KMS-11 (cell line): ENCODE measurements around the gene C2orf69.

Experiments used
- H2AFZ ChIP-seq: fragments of 200-600 bp; sonication (generic); 2 replicates; pipeline ENCODE4 v1.6.1; 2016; ENCODE audit warnings: antibody characterized with exemption, mixed run types, low read depth
- H3K27ac ChIP-seq: fragments of 200-600 bp; sonication (generic); 2 replicates; pipeline ENCODE4 v1.6.1; 2016; ENCODE audit warnings: mild to moderate bottlenecking, mixed run types
- H3K27me3 ChIP-seq: fragments of 200-600 bp; sonication (generic); 2 replicates; pipeline ENCODE4 v1.6.1; 2017; ENCODE audit warnings: mild to moderate bottlenecking, low read depth, mixed run types, moderate library complexity; ENCODE audit not compliant: insufficient read depth
- H3K36me3 ChIP-seq: fragments of 200-600 bp; sonication (generic); 2 replicates; pipeline ENCODE4 v1.6.1; 2017; ENCODE audit warnings: mild to moderate bottlenecking, mixed run types; ENCODE audit not compliant: insufficient read depth
- H3K4me1 ChIP-seq: fragments of 200-600 bp; sonication (generic); 2 replicates; pipeline ENCODE4 v1.6.1; 2016; ENCODE audit warnings: mild to moderate bottlenecking, low read depth, mixed run types; ENCODE audit not compliant: poor library complexity, severe bottlenecking
- H3K4me2 ChIP-seq: fragments of 200-600 bp; sonication (generic); 2 replicates; pipeline ENCODE4 v1.7.0; 2016; ENCODE audit warnings: mild to moderate bottlenecking, mixed run types
- H3K4me3 ChIP-seq: fragments of 200-600 bp; sonication (generic); IDR thresholded peaks from 2 replicates; pipeline ENCODE4 v1.6.1; 2017; ENCODE audit warnings: low read depth, low read length, mixed read lengths; ENCODE audit not compliant: insufficient read depth
- H3K79me2 ChIP-seq: fragments of 200-600 bp; sonication (generic); 2 replicates; pipeline ENCODE4 v1.6.1; 2016; ENCODE audit warnings: low read depth, mixed run types; ENCODE audit not compliant: insufficient read depth
- H3K9ac ChIP-seq: fragments of 200-600 bp; sonication (generic); 2 replicates; pipeline ENCODE4 v1.6.1; 2016; ENCODE audit warnings: mild to moderate bottlenecking, mixed run types
- H4K20me1 ChIP-seq: fragments of 200-600 bp; sonication (generic); 2 replicates; pipeline ENCODE4 v1.6.1; 2016; ENCODE audit warnings: mild to moderate bottlenecking, mixed run types; ENCODE audit not compliant: insufficient read depth
- TF ChIP-seq, protein P1 (sequence below): fragments of 200-600 bp; sonication (generic); conservative IDR thresholded peaks from 2 replicates; pipeline ENCODE4 v1.6.1; 2017; ENCODE audit warnings: low read depth, mild to moderate bottlenecking, antibody characterized with exemption, low read length, moderate library complexity, mixed read lengths

C2orf69 gene

DNA sequence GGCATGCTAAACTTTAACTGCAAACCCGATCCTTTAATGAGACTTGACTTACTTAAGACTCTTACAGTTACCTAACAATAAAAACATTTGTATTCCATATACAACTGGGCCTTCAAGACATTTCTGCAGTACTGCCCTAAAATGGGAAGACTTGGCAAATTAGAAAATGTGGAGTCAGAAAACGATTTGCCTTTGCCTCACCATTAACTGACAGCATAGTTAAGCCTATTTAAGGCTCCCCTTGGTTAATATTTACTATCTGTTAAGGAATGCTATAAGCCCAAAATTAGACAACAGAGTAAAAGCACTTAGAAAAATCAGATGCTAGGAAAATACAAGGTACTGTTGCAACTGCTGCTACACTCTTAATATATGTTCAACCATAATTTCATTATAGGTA lies 25.5 kb downstream of the C2orf69 start:
- TF ChIP-seq, protein P1, sequence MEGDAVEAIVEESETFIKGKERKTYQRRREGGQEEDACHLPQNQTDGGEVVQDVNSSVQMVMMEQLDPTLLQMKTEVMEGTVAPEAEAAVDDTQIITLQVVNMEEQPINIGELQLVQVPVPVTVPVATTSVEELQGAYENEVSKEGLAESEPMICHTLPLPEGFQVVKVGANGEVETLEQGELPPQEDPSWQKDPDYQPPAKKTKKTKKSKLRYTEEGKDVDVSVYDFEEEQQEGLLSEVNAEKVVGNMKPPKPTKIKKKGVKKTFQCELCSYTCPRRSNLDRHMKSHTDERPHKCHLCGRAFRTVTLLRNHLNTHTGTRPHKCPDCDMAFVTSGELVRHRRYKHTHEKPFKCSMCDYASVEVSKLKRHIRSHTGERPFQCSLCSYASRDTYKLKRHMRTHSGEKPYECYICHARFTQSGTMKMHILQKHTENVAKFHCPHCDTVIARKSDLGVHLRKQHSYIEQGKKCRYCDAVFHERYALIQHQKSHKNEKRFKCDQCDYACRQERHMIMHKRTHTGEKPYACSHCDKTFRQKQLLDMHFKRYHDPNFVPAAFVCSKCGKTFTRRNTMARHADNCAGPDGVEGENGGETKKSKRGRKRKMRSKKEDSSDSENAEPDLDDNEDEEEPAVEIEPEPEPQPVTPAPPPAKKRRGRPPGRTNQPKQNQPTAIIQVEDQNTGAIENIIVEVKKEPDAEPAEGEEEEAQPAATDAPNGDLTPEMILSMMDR, result no peak
- no peaks in the 10 kb centered on the region for H3K36me3 ChIP-seq
- H3K4me2 ChIP-seq, result no peak overlapping the region
- H4K20me1 ChIP-seq, result no peaks in the 10 kb centered on the region
- H3K4me3 ChIP-seq, result no peak overlapping the region
- H3K9ac ChIP-seq, result no peak overlapping the region
- no peak overlapping the region for H3K27ac ChIP-seq
- H2AFZ ChIP-seq, result no peak overlapping the region
- H3K27me3 ChIP-seq, result no peaks in the 10 kb centered on the region
- no peaks in the 10 kb centered on the region for H3K79me2 ChIP-seq
- H3K4me1 ChIP-seq, result peaks cover 34% of the 10 kb centered on the region

DNA sequence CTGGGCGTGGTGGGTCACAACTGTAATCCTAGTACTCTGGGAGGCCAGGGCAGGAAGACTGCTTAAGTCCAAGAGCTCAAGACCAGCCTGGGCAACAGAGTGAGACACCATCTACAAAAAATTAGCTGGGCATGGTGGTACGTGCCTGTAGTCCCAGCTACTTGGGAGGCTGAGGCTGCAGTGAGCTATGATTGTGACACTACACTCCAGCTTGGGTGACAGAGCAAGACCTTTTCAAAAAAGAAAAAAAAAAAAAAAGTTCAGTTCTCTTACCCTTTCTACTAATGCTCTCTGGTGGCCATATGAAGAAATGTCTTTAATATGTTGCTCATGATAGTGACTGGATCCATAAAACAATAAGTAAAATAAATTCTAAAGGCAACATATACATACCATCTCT lies 29.3 kb downstream of the C2orf69 start:
- Histone ChIP-seq H3K27ac (no peak overlapping the region), H3K9ac (no peak overlapping the region), H3K4me2 (no peak overlapping the region), H3K27me3 (no peaks in the 10 kb centered on the region), H4K20me1 (no peaks in the 10 kb centered on the region), H2AFZ (no peak overlapping the region), H3K4me3 (no peak overlapping the region), H3K79me2 (no peaks in the 10 kb centered on the region; the same call in 1 of the 2 replicates), H3K4me1 (peaks cover 41% of the 10 kb centered on the region), H3K36me3 (no peaks in the 10 kb centered on the region; the same call in 1 of the 2 replicates)
- TF ChIP-seq, protein P1, result peak; percentile 56

DNA sequence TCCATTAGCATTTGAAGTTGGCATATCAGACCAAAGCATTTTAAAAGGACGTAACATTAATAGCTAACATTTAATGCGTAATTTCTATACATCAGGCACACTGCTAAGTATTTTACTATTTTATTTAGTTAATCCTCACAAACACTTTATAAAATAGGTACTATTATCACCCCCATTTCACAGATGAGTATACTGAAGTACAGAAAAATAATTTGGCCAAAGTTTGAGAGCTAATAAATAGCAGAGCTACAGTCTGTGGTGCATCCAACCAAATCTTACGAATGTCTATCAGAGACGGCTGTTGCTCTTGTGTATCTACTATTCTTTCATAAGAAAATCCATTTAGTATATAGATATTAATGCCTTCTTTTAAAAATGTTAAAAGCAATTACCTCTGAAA lies 32.3 kb downstream of the C2orf69 start:
- Histone ChIP-seq H4K20me1 (no peaks in the 10 kb centered on the region), H3K4me2 (no peak overlapping the region), H3K36me3 (no peaks in the 10 kb centered on the region; the same call in 1 of the 2 replicates), H3K9ac (no peak overlapping the region), H2AFZ (no peak overlapping the region), H3K79me2 (no peaks in the 10 kb centered on the region; the same call in 1 of the 2 replicates), H3K27ac (no peak overlapping the region), H3K4me3 (no peak overlapping the region), H3K27me3 (no peaks in the 10 kb centered on the region), H3K4me1 (peaks cover 37% of the 10 kb centered on the region)
- TF ChIP-seq, protein P1, result no peak

DNA sequence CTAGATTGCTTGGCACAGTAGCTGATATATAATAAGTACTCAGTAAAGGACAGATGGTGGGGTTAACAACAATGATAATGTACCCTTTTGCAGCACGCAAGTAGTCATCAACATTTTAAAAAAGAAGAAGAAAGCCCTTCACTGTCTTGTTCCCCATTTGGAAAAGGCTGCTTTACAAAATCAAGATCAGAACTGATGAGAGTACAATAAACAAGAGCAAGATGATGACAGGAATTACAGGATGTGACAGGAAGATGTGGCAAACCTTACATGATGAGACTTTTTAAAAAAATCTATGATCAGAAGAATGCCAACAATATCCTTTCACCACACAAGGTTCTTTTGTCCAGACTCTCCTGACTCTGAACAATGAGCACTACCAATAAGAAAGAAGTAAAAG lies 35.1 kb downstream of the C2orf69 start:
- no peaks in the 10 kb centered on the region; the same call in 1 of the 2 replicates for H3K79me2 ChIP-seq
- H3K9ac ChIP-seq, result no peak overlapping the region
- no peak overlapping the region for H3K27ac ChIP-seq
- no peak overlapping the region for H2AFZ ChIP-seq
- H3K4me3 ChIP-seq, result no peak overlapping the region
- TF ChIP-seq, protein P1, result no peak
- H4K20me1 ChIP-seq, result no peaks in the 10 kb centered on the region
- peaks cover 14% of the 10 kb centered on the region for H3K4me1 ChIP-seq
- H3K36me3 ChIP-seq, result no peaks in the 10 kb centered on the region; the same call in 1 of the 2 replicates
- no peak overlapping the region for H3K4me2 ChIP-seq
- no peaks in the 10 kb centered on the region for H3K27me3 ChIP-seq
